Measurements from ENCODE around the gene TP53RK. TPM values are rescaled to one million over a fixed set of nuclear protein-coding genes. Genes with fewer than 3 reads are reported as not detected.

The TP53RK gene
- total and polyA plus RNA-seq, 2 of the 4 experiments (the other 2 are of a cell fraction): 8.7 to 10.6 TPM

DNA sequence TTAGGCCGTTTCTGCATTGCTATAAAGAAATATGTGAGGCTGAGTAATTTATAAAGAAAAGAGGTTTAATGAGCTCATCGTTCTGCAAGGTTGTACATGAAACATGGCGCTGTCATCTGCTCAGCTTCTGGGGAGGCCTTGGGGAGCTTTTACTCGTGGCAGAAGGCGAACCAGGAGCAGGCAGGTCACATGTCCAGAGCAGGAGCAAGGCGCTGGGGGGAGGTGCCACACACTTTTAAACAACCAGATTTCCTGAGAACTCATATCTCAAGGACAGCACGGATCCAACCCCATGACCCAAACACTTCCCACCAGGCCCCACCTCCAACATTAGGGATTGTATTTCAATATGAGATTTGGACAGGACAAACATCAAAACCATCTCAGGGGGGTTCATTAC lies 31.6 kb downstream of the TP53RK start:
- no peak overlapping the region for H3K27ac ChIP-seq (ENCODE audit: insufficient read depth, low read length)
- intact Hi-C loops (cut with micrococcal nuclease): loop anchor here (10.0 kb wide), 1 partner anchor 63 kb away; no protein-coding TSS in a partner anchor
- DNase-seq (no peak), ATAC-seq (ENCODE audit: low read depth) (no peak)
- in situ Hi-C loops (cut with MboI; ENCODE audit: low sequenced_read_pairs): no loop called here
- POLR2A ChIA-PET (ENCODE audit: unreplicated experiment): no interaction called here
- H3K18ac ChIP-seq (ENCODE audit: low read depth, low read length): no peak overlapping the region
- dilution Hi-C loops (cut with HindIII; ENCODE audit: low sequenced_read_pairs, unreplicated experiment): no loop called here
- no peaks in the 10 kb centered on the region for H3K9me3 ChIP-seq (ENCODE audit: control insufficient read depth, insufficient read depth, low read length)
- no peak overlapping the region for H2BK120ac ChIP-seq (ENCODE audit: low read depth, low read length)
- no peaks in the 10 kb centered on the region for H3K4me1 ChIP-seq (ENCODE audit: control insufficient read depth, insufficient read depth, low read length)
- no peak overlapping the region for H2BK20ac ChIP-seq (ENCODE audit: low read depth, low read length)
- H3K14ac ChIP-seq (replicated peaks; ENCODE audit: low read depth, low read length): no peak overlapping the region
- no peak overlapping the region for H3K4me2 ChIP-seq (ENCODE audit: low read depth, low read length)
- CTCF ChIA-PET: no interaction called here
- BruUV-seq (replicated peaks): no TSS peak
- no peak overlapping the region for H2BK5ac ChIP-seq (ENCODE audit: low read depth, low read length, poor library complexity, severe bottlenecking)
- no peak overlapping the region for H3K23ac ChIP-seq (ENCODE audit: low read depth, low read length)
- no peak overlapping the region for H2AK5ac ChIP-seq (ENCODE audit: low read depth, low read length)
- H4K5ac ChIP-seq (ENCODE audit: low read depth, low read length): no peak overlapping the region
- no peak overlapping the region for H3K9ac ChIP-seq (ENCODE audit: low read depth, low read length)
- H3K56ac ChIP-seq (ENCODE audit: extremely low read depth, insufficient read depth, low read length): no peak overlapping the region
- no peak overlapping the region for H4K8ac ChIP-seq (ENCODE audit: low read depth in 2 of 2, low read length in 2 of 2)
- H3K79me1 ChIP-seq (ENCODE audit: low read depth in 1 of 2, low read length in 2 of 2): no peaks in the 10 kb centered on the region
- no peak overlapping the region for H4K91ac ChIP-seq (ENCODE audit: insufficient read depth, low read depth, low read length)
- H4K20me1 ChIP-seq (ENCODE audit: insufficient read depth, low read length): no peaks in the 10 kb centered on the region
- 83% methylated on average over 1 of the region's 7 CpGs; no CpG with 5 or more reads in 1 of the 2 experiments for WGBS, 2 experiments (ENCODE audit: extremely low coverage in 2 of 2, insufficient read length in 1 of 2)
- TF ChIP-seq SMC3 (IDR thresholded peaks at IDR 0.05; ENCODE audit: low read depth, low read length): no peak
- no peak for TF ChIP-seq CEBPB (IDR thresholded peaks at IDR 0.05; ENCODE audit: low read depth, low read length)
- no peak for TF ChIP-seq RCOR1 (IDR thresholded peaks at IDR 0.05; ENCODE audit: insufficient replicate concordance, low read length)
- TF ChIP-seq, protein P1, sequence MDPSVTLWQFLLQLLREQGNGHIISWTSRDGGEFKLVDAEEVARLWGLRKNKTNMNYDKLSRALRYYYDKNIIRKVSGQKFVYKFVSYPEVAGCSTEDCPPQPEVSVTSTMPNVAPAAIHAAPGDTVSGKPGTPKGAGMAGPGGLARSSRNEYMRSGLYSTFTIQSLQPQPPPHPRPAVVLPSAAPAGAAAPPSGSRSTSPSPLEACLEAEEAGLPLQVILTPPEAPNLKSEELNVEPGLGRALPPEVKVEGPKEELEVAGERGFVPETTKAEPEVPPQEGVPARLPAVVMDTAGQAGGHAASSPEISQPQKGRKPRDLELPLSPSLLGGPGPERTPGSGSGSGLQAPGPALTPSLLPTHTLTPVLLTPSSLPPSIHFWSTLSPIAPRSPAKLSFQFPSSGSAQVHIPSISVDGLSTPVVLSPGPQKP (IDR thresholded peaks at IDR 0.05; ENCODE audit: borderline replicate concordance, low read depth, low read length): no peak
- no peak for TF ChIP-seq BHLHE40 (IDR thresholded peaks at IDR 0.05; ENCODE audit: low read depth, low read length)
- TF ChIP-seq RFX5 (IDR thresholded peaks at IDR 0.05; ENCODE audit: low read depth, low read length): no peak
- TF ChIP-seq NFE2L2 (IDR thresholded peaks at IDR 0.05; ENCODE audit: low read depth, low read length): no peak
- TF ChIP-seq RAD21 (IDR thresholded peaks at IDR 0.05; ENCODE audit: low read length): no peak
- TF ChIP-seq FOS (IDR thresholded peaks at IDR 0.05; ENCODE audit: low read depth, low read length): no peak
- no peak for TF ChIP-seq MAFK (IDR thresholded peaks at IDR 0.05; ENCODE audit: low read depth, low read length)
- TF ChIP-seq POLR2A (IDR thresholded peaks at IDR 0.05; ENCODE audit: low read depth, low read length): no peak
- H3K36me3 ChIP-seq (ENCODE audit: control insufficient read depth, insufficient read depth, low read length): no peaks in the 10 kb centered on the region
- H2AFZ ChIP-seq (replicated peaks; ENCODE audit: low read length, poor library complexity): no peak overlapping the region
- H3K9me1 ChIP-seq (ENCODE audit: insufficient read depth, low read length): no peaks in the 10 kb centered on the region
- H3K4me3 ChIP-seq (ENCODE audit: insufficient read depth, low read depth, low read length): no peak overlapping the region
- H3K27me3 ChIP-seq (ENCODE audit: control insufficient read depth, insufficient read depth, low read length): no peaks in the 10 kb centered on the region
- no peak overlapping the region for H3K4ac ChIP-seq (ENCODE audit: low read depth, low read length)
- H2BK15ac ChIP-seq (ENCODE audit: low read depth, low read length): no peak overlapping the region
- no peak overlapping the region for H2AK9ac ChIP-seq (replicated peaks; ENCODE audit: low read depth, low read length, poor library complexity)

All from IMR-90 (cell line).